Measurements from ENCODE around the gene TANGO2.

Gene TANGO2

DNA sequence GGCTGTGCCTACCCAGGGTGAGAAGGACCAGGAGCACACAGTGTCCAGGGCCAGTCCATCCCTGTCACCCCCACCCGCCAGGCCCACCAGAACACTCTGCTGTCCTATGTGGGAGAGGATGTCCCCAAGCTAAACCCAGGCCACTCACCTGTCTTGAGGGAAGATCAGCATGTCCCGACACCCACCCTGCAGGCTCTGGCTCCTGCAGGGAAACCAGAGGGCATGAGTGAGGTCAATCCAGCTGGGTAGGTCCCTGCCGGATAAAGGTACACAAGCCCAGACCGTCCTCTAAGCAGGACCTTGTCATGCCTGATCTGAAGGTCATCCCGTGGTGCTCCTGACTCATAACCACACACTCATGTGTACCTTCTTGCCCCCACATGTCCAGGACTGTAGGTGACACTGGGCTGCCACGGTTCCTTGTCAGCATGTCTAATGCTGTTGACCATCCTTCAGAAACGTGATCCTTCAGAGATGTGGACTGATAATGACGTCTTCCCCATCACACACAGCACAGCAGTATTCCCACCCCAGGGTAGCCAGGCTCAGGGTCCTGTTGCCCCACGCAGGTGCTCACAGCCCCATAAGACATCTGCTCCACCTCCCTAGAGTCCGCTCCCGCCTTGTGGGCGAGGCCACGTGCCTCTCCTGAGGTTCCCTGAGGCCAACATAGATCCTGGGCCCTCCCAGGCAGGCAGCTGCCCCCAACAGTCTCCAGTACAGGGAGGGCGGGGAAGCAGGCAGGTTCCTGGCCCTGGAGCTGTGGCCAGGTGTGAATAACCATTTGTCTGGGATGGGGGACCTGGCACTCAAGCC is 10.4 kb upstream of the TANGO2 start:
- Mint-ChIP-seq H3K4me3 (no peak overlapping the region), H3K9me3 (no peaks in the 10 kb centered on the region), H3K36me3 (no peaks in the 10 kb centered on the region), H3K4me1 (peaks cover 3% of the 10 kb centered on the region), H3K27me3 (peaks cover 23% of the 10 kb centered on the region), H3K27ac (no peak overlapping the region)
- CTCF ChIA-PET, result interaction anchor here (0.5 kb wide), 1 partner anchor 309 kb away, joined by 3 read pairs; no protein-coding TSS in a partner anchor
- no peak for DNase-seq

DNA sequence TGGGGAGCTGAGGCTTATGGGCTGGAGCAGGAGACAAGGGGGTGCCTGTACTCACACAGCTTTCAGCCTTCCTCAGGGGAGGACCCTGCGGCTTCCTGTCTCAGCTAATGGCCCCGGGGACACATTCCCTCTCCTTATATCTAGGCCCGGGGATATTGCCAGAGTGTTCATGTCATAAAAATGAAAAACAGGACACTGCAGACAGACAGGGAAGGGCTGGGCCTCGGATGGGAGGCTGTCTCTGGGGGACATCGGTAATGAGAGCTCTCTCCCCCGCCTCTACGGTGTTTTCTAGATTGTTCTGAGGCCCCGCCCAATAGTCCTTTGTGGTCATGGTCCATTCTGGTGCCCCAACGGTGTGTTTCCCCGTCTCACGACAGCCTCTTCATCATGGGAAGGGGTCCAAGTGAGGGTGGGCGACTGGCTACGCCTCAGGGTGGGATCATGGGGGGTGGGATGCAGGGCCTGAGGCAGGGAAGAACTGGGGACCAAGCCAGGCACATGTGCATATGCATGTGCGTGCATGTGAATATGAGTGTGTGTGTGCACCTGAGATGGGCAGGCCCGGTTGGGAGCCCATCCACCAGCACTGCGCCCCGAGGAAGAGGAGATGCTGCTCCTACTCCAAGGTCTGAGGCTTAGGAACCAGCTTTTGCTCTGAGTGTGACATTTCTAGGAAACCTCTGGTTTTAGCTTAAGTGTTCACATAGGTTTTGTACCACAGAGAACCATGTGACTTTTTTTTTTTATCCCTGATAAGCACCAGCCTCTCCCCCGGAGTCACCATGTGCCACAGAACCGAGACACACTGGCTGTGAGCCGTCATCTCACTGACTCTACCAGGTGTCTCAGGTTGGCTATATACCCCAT is 9.6 kb upstream of the TANGO2 start:
- no peaks in the 10 kb centered on the region for H3K36me3 Mint-ChIP-seq
- no peak for DNase-seq
- H3K4me3 Mint-ChIP-seq, result no peak overlapping the region
- CTCF ChIA-PET, result interaction anchor here (0.5 to 4.5 kb wide), 2 partner anchors 40 to 310 kb away, joined by 3 to 28 read pairs; no protein-coding TSS in a partner anchor
- H3K4me1 Mint-ChIP-seq, result peaks cover 5% of the 10 kb centered on the region
- H3K27ac Mint-ChIP-seq, result no peak overlapping the region
- peaks cover 24% of the 10 kb centered on the region for H3K27me3 Mint-ChIP-seq
- H3K9me3 Mint-ChIP-seq, result no peaks in the 10 kb centered on the region

DNA sequence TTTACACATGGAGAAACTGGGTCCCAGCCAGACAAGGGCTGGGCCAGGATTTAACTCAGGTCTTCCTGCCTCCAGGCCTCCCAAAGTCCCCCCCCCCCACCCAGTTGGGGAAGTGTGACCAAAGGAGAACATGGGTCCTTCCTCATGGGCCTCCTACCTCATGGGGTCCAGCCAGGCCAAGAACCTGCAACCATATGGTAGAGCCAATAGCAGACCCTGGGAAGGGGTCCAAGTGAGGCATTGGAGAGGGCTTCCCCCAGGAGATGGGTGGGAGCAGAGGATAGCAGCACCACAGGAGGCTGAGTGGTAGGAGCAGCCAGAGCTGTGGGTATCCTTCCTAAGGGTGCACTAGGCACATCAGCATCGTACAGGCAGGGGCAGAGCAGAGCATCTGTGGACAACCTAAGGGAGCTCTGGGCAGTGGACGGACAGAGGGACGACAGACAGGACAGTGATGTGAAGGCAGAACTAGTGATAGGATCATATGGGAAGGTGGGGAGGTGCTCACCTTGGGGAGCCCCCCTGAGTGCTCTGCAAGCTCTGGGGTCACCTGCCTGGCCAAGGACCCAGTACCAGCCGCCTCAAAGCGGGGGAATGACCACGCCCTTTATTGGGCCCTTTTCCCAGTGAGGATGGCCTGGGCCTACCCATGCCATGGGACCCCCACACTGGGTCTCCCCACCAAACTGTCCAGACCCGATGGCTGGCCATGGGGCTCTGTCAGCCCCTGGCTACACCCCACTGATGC is 8.7 kb upstream of the TANGO2 start:
- Mint-ChIP-seq H3K36me3 (no peaks in the 10 kb centered on the region), H3K9me3 (no peaks in the 10 kb centered on the region), H3K27ac (no peak overlapping the region), H3K27me3 (peaks cover 31% of the 10 kb centered on the region), H3K4me3 (no peak overlapping the region), H3K4me1 (peaks cover 7% of the 10 kb centered on the region)
- DNase-seq, result no peak
- CTCF ChIA-PET, result interaction anchor here (1.1 to 4.5 kb wide), 3 partner anchors 21 to 43 kb away, joined by 4 to 28 read pairs (median 4); no protein-coding TSS in a partner anchor

DNA sequence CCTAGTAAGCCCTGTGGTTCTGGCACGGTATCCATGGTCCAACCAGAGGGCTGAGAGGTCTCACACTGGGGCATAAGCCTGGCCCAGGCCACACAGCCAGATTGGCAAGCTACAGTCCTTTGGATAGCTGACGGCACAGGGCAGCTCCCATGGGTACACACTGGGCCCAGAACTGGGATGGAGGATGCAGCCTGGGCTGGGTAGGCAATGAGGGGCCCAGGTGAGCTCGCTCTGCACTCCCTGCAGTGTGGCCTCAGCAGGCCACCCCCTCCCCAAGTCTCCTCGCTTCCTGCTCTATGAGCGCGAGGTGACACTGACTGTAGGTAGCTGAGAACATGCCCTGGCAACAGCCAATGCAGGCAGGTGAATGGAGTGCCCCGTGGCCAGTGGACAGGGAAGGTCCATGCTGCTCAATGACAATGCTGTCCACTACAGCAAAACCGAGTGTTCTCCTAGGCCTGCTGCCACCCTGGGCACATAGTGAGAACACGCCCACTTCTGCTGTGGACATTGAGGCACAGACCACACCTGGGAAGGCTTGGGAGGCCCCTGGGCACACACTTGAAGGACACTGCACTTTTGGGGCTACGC is 8.1 kb upstream of the TANGO2 start:
- CTCF ChIA-PET, result interaction anchor here (1.1 to 4.5 kb wide), 4 partner anchors 22 to 282 kb away, joined by 4 to 28 read pairs (median 4); no protein-coding TSS in a partner anchor
- no peak overlapping the region for H3K4me3 Mint-ChIP-seq
- H3K4me1 Mint-ChIP-seq, result peaks cover 11% of the 10 kb centered on the region
- H3K36me3 Mint-ChIP-seq, result no peaks in the 10 kb centered on the region
- DNase-seq, result no peak
- no peaks in the 10 kb centered on the region for H3K9me3 Mint-ChIP-seq
- no peak overlapping the region for H3K27ac Mint-ChIP-seq
- H3K27me3 Mint-ChIP-seq, result peaks cover 38% of the 10 kb centered on the region

DNA sequence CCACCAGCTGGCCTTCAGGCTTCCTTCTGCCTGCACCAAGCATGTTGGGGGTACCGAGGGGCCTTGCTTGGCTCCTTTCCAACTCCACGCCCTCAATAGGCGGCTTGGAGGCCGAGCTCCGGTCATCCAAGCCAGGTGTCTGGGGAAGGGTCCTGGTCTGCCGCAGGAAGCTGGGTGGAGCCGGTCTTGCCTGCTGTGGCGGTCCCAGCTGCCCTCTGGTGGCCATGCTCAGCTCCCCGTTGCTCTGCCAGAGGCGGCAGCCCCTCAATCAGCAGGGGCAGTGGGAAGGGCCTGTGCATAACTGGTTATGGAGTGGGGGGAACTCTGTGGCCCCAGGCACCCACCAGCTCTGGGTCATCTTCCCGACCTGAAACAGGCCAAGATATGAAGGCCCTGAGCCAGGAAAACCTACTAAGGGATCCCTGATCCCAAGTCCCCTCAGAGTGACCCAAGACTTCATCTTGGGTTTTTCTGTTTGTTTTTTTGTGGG is 7.5 kb upstream of the TANGO2 start:
- Mint-ChIP-seq H3K4me1 (peaks cover 11% of the 10 kb centered on the region), H3K4me3 (no peak overlapping the region), H3K9me3 (no peaks in the 10 kb centered on the region), H3K36me3 (no peaks in the 10 kb centered on the region), H3K27me3 (peaks cover 43% of the 10 kb centered on the region), H3K27ac (no peak overlapping the region)
- CTCF ChIA-PET, result interaction anchor here (1.1 to 4.5 kb wide), 7 partner anchors 22 to 283 kb away, joined by 3 to 28 read pairs (median 4); no protein-coding TSS in a partner anchor
- peak; percentile 59 for DNase-seq

DNA sequence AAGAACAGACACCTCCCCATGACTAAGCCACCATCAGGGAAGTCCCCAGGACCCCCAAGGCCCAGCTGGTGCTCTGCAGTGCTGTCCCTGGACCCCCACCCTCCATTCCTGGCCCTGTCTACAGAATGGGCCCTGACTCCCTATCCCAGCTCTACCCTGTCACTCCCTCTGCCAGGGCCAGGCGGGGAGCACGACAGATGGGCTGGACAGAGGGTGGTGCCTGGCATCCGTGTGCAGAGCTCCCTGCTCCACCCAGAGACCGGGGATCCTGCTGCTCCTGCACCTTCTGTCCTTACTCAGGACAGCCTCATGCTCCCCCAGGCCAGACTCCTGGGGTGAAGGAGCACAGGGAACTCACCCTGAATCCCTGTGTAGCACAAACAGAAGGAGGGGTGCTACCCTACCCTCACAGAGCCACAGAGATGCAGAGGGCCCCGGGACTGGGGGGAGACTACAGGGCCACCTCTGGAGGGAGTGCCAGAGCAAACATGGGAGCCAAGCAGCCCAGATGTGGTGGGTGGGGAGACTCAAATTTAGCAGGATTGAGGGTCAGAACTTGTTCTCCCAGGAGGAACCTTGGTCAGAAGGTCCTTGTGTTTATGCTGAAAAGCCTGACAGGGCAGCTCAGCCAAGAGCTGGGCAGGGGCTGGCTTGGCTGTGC is 6.3 kb upstream of the TANGO2 start:
- Mint-ChIP-seq H3K36me3 (no peaks in the 10 kb centered on the region), H3K4me1 (peaks cover 11% of the 10 kb centered on the region), H3K9me3 (no peaks in the 10 kb centered on the region), H3K4me3 (peak overlapping the region; percentile 60), H3K27me3 (peaks cover 56% of the 10 kb centered on the region), H3K27ac (no peak overlapping the region)
- CTCF ChIA-PET, result interaction anchor here (1.2 to 4.5 kb wide), 6 partner anchors 13 to 61 kb away, joined by 3 to 28 read pairs (median 4); no protein-coding TSS in a partner anchor
- no peak for DNase-seq

DNA sequence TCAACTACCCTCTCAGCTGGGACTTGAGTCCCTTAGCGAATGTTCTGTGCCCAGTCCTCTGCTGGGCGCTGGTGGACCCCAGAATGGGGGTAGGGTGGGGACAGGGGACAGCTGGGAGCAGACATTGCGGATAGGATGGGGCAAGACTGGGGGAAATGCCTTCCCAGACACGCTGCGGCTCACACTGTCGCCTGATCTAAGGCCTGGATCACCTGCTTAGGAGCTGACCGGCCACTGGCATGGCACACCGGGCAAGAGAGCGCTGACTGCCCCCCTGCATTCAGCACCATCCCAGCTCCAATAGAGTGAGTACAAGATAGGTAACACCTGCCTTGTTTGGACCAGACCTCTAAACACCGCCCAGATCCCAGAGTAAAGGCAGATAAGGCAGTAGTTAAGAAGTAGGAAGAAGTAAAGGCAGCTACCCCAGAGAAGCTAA is 5.7 kb upstream of the TANGO2 start:
- DNase-seq, result no peak
- Mint-ChIP-seq H3K36me3 (no peaks in the 10 kb centered on the region), H3K4me1 (peaks cover 11% of the 10 kb centered on the region), H3K27me3 (peaks cover 58% of the 10 kb centered on the region), H3K4me3 (peak overlapping the region; percentile 60), H3K27ac (no peak overlapping the region), H3K9me3 (no peaks in the 10 kb centered on the region)
- CTCF ChIA-PET, result interaction anchor here (1.2 to 4.5 kb wide), 4 partner anchors 12 to 49 kb away, joined by 3 to 28 read pairs (median 4); no protein-coding TSS in a partner anchor

DNA sequence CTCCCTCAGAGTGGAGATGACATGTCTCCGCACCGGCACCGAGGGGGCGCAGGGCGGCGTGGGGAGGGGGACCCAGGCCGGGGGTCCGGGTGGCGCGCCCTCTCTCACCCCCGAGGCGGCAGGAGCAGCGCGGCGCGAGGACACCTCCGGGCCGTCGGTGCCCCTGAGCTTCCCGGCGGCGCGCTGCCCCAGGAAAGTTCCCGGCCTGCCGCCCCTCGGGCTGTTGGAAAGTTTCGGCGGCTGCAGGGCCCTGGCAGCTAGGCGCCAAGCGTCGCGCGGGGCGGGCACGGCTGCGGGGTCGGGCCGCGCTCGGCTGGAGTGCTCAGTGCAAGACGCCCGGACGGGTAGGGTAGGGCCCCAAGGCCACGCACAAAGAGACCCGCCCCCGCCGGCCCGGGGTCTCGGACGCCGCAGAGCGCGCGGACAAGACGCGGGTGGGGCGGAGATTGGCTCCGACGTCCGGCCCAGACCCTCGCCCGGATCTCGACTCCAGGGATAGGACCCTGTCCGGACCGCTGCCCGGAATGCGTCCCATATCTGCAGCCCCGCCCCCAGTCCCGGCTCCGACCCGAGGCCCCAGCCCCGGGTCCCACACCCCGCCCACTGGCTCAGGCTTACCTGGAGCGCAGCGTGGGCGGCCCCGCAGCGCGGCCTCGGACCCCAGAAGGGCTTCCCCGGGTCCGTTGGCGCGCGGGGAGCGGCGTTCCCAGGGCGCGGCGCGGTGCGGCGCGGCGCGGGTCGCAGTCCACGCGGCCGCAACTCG is 4.8 kb upstream of the TANGO2 start:
- H3K27me3 Mint-ChIP-seq, result peaks cover 58% of the 10 kb centered on the region
- H3K4me3 Mint-ChIP-seq, result no peak overlapping the region
- CTCF ChIA-PET, result interaction anchor here (1.2 to 4.5 kb wide), 3 partner anchors 11 to 47 kb away, joined by 3 to 28 read pairs (median 5); no protein-coding TSS in a partner anchor
- H3K36me3 Mint-ChIP-seq, result no peaks in the 10 kb centered on the region
- DNase-seq, result peak; percentile 61
- no peak overlapping the region for H3K27ac Mint-ChIP-seq
- peaks cover 16% of the 10 kb centered on the region for H3K4me1 Mint-ChIP-seq
- H3K9me3 Mint-ChIP-seq, result no peaks in the 10 kb centered on the region

DNA sequence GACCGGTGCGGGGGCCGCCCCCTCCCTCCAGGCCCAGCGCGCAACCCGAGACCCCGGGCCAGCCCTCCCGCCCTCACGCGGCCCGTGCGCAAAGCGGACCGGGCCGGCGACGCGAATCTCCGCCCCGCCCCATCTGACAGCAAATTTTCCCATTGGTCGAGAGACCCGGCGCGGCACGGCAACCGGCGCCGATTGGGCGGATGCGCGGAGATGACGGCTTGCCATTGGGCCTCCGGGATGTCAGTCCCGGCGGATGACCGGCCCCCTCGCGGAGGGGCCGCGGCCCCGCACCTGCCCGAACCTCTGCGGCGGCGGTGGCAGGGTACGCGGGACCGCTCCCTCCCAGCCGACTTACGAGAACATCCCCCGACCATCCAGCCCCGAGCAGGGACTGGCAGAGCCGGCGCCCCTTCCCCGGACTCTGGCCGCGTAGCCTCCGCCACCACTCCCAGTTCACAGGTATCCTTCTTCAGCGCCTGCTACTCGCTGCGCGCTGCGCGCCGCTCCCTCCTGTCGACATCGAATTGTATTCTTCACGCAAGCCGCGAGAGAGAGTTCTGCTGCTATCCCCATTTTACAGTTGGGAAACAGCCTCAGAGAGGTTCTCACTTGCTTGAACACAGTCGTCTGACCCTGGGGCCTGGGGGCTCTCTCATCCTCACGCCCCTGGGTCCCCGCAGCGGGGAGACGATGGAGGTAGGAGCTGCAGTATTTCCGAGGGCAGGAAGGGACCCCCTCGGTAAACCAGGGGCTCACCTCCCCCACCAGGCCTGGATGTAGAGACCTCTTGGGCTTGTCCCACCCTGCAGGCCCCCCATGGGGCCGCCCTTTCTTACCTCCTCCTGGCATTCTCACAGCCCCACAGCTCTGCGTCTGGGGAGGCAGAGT is 3.9 kb upstream of the TANGO2 start, which contains the start of gene ARVCF:
ARVCF (minus strand) TSS at position 90 of the 888 bp plus-strand sequence. CDS start 26,029 bp downstream, outside the sequence.
- CTCF ChIA-PET, result no interaction called here
- Mint-ChIP-seq H3K27ac (no peak within 1 kb of the TSS), H3K4me1 (peaks cover 20% of the 10 kb centered on the region), H3K36me3 (no peaks in the 10 kb centered on the region), H3K9me3 (no peaks in the 10 kb centered on the region), H3K27me3 (peaks cover 58% of the 10 kb centered on the region), H3K4me3 (peak within 1 kb of the TSS; percentile 85)
- peak; percentile 93 for DNase-seq

DNA sequence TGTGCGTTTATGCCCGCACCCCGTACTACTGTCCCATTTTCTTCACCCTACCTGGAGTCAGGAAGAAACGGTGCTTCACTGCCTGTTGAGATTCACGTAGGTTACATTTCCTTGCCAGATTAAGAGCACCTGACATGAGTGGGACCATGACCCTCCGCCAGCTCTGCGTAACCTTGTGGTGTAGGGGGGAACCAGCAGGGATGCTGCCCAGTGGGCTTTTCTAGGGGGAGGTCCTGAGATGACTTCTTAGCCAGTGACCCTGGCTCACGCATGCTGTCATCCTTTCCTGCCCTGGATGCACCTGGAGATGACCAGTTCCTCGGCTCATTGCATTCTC is 3.3 kb upstream of the TANGO2 start:
- CTCF ChIA-PET, result interaction anchor here (1.6 kb wide), 1 partner anchor 48 kb away, joined by 5 read pairs; no protein-coding TSS in a partner anchor

DNA sequence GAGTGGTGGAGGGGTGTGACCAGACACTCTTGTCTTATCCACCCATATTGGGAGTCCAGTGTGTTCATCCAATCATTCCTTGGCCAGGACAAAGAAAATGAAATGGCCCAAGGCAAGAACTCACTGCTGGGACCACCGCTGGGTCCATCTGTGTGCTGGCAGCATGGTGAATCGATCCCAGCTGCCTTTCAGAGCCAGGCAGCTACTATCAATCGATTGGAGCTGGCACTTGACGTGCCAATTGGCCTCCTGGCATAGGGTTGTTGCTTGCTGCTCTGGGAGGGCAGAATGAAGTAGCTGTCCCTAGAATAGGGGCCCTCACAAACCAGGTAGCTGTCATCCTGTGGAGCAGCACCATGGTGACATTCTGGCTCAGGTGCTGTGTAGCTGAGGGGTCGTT is 2.9 kb upstream of the TANGO2 start:
- H3K4me3 Mint-ChIP-seq, result peak overlapping the region; percentile 38
- CTCF ChIA-PET, result interaction anchor here (1.6 kb wide), 1 partner anchor 48 kb away, joined by 5 read pairs; no protein-coding TSS in a partner anchor
- peaks cover 58% of the 10 kb centered on the region for H3K27me3 Mint-ChIP-seq
- no peak overlapping the region for H3K27ac Mint-ChIP-seq
- H3K4me1 Mint-ChIP-seq, result peaks cover 31% of the 10 kb centered on the region
- DNase-seq, result no peak
- no peaks in the 10 kb centered on the region for H3K9me3 Mint-ChIP-seq
- H3K36me3 Mint-ChIP-seq, result peaks cover 2% of the 10 kb centered on the region

More for the DNA sequence above, 3.3 kb upstream of the TANGO2 start:
- peaks cover 2% of the 10 kb centered on the region for H3K36me3 Mint-ChIP-seq
- H3K4me3 Mint-ChIP-seq, result peak overlapping the region; percentile 85
- H3K4me1 Mint-ChIP-seq, result peaks cover 27% of the 10 kb centered on the region
- peaks cover 58% of the 10 kb centered on the region for H3K27me3 Mint-ChIP-seq
- H3K27ac Mint-ChIP-seq, result no peak overlapping the region
- no peaks in the 10 kb centered on the region for H3K9me3 Mint-ChIP-seq
- no peak for DNase-seq

Data from activated naive CD4-positive, alpha-beta T cell treated with anti-CD3 and anti-CD28 coated beads, Interleukin-2, amount 10 ng/mL, durations not matched to agents 7 days and 5 days (primary cell).